B cell (primary cell): ENCODE measurements around the gene NRG2. TPM values are rescaled to one million over a fixed set of nuclear protein-coding genes. Genes with fewer than 3 reads are reported as not detected.

Source experiments
- ATAC-seq: fragments of 200-7000 bp; cut with Tn5 transposase; one replicate; pipeline ENCODE4 v1.10.0; 2021; ENCODE audit warnings: low read depth, mild to moderate bottlenecking, moderate number of reproducible peaks, moderate library complexity
- CTCF ChIA-PET: fragments of 350-600 bp; sonication (Branson Sonifier 250); formaldehyde crosslinking; loops from one replicate; lab custom pipeline; 2021; ENCODE audit warnings: antibody characterized with exemption, inconsistent platforms; lab: Charles Lee
- POLR2A ChIA-PET: fragments of 350-600 bp; sonication (Branson Sonifier 250); formaldehyde crosslinking; loops from one replicate; lab custom pipeline; 2021; ENCODE audit warnings: antibody characterized with exemption; lab: Charles Lee
- DNase-seq: peaks from one replicate; pipeline ENCODE4 v3.0.0; 2013
- H2AFZ ChIP-seq: 2 replicates; pipeline ENCODE4 v1.6.1; 2012; ENCODE audit warnings: mild to moderate bottlenecking, low read depth, low read length; ENCODE audit not compliant: insufficient read depth, poor library complexity, severe bottlenecking
- H3K27ac ChIP-seq, 2 donors: 1 replicate in 1 of 2; 2 replicates in 1 of 2; pipeline ENCODE4 v1.5.1; 2012 to 2013; ENCODE audit warnings: low read length in 2 of 2, mild to moderate bottlenecking in 2 of 2, moderate library complexity in 1 of 2
- H3K27me3 ChIP-seq, 4 experiments: fragments of 200-600 bp in 1 of 4; sonication (generic) in 1 of 4; replicated peaks in 1 of 4; 1 replicate in 2 of 4; 2 replicates in 2 of 4; pipeline versions ENCODE4 v1.6.1 to v1.7.0; 2013 to 2016; ENCODE audit warnings: low read length in 3 of 4, mild to moderate bottlenecking in 2 of 4, mixed read lengths in 1 of 4, moderate library complexity in 1 of 4; ENCODE audit not compliant: insufficient read depth in 4 of 4, control insufficient read depth in 3 of 4; ENCODE audit errors: control extremely low read depth in 1 of 4
- H3K36me3 ChIP-seq, 2 experiments: replicated peaks in 1 of 2; 1 replicate in 1 of 2; 2 replicates in 1 of 2; pipeline versions ENCODE4 v1.6.1 to v1.7.1; 2013; ENCODE audit warnings: low read length in 1 of 2; ENCODE audit not compliant: insufficient read depth in 2 of 2, control insufficient read depth in 1 of 2; ENCODE audit errors: control extremely low read depth in 1 of 2, extremely low read depth in 1 of 2
- H3K4me1 ChIP-seq, 2 donors: fragments of 200-600 bp in 1 of 2; sonication (generic) in 1 of 2; 1 replicate in 1 of 2; 2 replicates in 1 of 2; pipeline versions ENCODE4 v1.5.1 to v1.6.1; 2013 to 2017; ENCODE audit warnings: low read length in 2 of 2; ENCODE audit not compliant: control insufficient read depth in 2 of 2, insufficient read depth in 2 of 2
- H3K4me2 ChIP-seq: replicated peaks from 2 replicates; pipeline ENCODE3; 2012; ENCODE audit warnings: mild to moderate bottlenecking, low read depth, low read length; ENCODE audit not compliant: poor library complexity, severe bottlenecking
- H3K4me3 ChIP-seq, 5 experiments: fragments of 200-600 bp in 1 of 5; sonication (generic) in 1 of 5; 1 replicate in 3 of 5; 2 replicates in 2 of 5; pipeline versions ENCODE4 v1.5.1 to v1.7.0; 2011 to 2016; ENCODE audit warnings: low read length in 4 of 5, mild to moderate bottlenecking in 4 of 5, low read depth in 2 of 5, control low read depth in 1 of 5, moderate library complexity in 1 of 5; ENCODE audit not compliant: insufficient read depth in 1 of 5; ENCODE audit errors: control extremely low read depth in 1 of 5, extremely low read depth in 1 of 5
- H3K79me2 ChIP-seq: fragments of 200-600 bp; sonication (generic); one replicate; pipeline ENCODE4 v1.6.0; 2016; ENCODE audit warnings: low read length; ENCODE audit not compliant: control insufficient read depth, insufficient read depth
- H3K9ac ChIP-seq: fragments of 200-600 bp; sonication (generic); 2 replicates; pipeline ENCODE4 v1.6.1; 2017; ENCODE audit warnings: mild to moderate bottlenecking, low read length, moderate library complexity
- H3K9me3 ChIP-seq, 3 donors: one replicate each; pipeline versions ENCODE4 v1.6.1 to v1.7.1; 2013; ENCODE audit warnings: low read length in 2 of 3; ENCODE audit not compliant: control insufficient read depth in 2 of 3, insufficient read depth in 1 of 3; ENCODE audit errors: control extremely low read depth in 1 of 3
- H4K20me1 ChIP-seq: 2 replicates; pipeline ENCODE4 v1.6.0; 2012; ENCODE audit warnings: mild to moderate bottlenecking, low read length; ENCODE audit not compliant: insufficient read depth, control insufficient read depth, poor library complexity, severe bottlenecking
- H3K27ac Mint-ChIP-seq: one replicate; pipeline ENCODE4 v1.8.0; 2021; ENCODE audit warnings: mixed read lengths
- H3K27me3 Mint-ChIP-seq: one replicate; pipeline ENCODE4 v1.8.0; 2021; ENCODE audit warnings: mixed read lengths
- H3K4me1 Mint-ChIP-seq: one replicate; pipeline ENCODE4 v1.8.0; 2021; ENCODE audit warnings: mixed read lengths
- H3K4me3 Mint-ChIP-seq: one replicate; pipeline ENCODE4 v1.8.0; 2021; ENCODE audit warnings: mixed read lengths
- H3K9me3 Mint-ChIP-seq: one replicate; pipeline ENCODE4 v1.8.0; 2022; ENCODE audit warnings: mixed read lengths; ENCODE audit not compliant: insufficient read depth
- EZH2 ChIP-seq: IDR thresholded peaks from 2 replicates; pipeline ENCODE4 v1.6.1; 2012; ENCODE audit warnings: borderline replicate concordance, low read depth, mild to moderate bottlenecking, moderate library complexity, low read length; ENCODE audit not compliant: insufficient read depth, poor library complexity, severe bottlenecking
- WGBS: methylation state at CpG from one replicate; pipeline ENCODE4 v1.1.5; 2013; ENCODE audit warnings: missing lambda C conversion rate; ENCODE audit not compliant: insufficient coverage; 5-methylcytosine and 5-hydroxymethylcytosine counted together
- intact Hi-C: fragments of 100-400 bp; cut with micrococcal nuclease; formaldehyde crosslinking; loops from one replicate; pipeline ENCODE4 v1.10.0; 2022
- polyA plus RNA-seq: library from polyadenylated mRNA; depleted of rRNA; stranded (reverse); fragments of >200 nt; gene quantifications from 2 replicates; pipeline ENCODE4 v1.2.3, GENCODE V29; 2012
- total RNA-seq, 2 donors: library from RNA; stranded (reverse); fragments of 120-200 nt in 1 of 2; gene quantifications; 1 replicate in 1 of 2; 2 replicates in 1 of 2; pipeline versions ENCODE4 v1.2.3 to v1.2.4, GENCODE V29; 2013 to 2022
- TF ChIP-seq, protein P1 (sequence below): fragments of 200-600 bp; IDR thresholded peaks from one replicate; pipeline ENCODE4 v1.8.0; 2022; ENCODE audit warnings: antibody characterized with exemption, mild to moderate bottlenecking

Gene NRG2
- total and polyA plus RNA-seq, 2 donors (not counting 1 experiment from before 2014, with no cell fraction given) = 0.13 to 0.15 TPM

GRCh38 chr5:139820606-139821005, 222.5 kb downstream of the NRG2 start:
- ATAC-seq (no peak), DNase-seq (no peak)
- H3K27ac ChIP-seq = no peak overlapping the region
- H3K27me3 ChIP-seq = peaks cover 0 to 8% (median 3%) of the 10 kb centered on the region in 4 experiments
- peaks cover 0 to 23% (median 7%) of the 10 kb centered on the region in 3 donors for H3K9me3 ChIP-seq
- no peak overlapping the region for H3K4me3 ChIP-seq
- CTCF ChIA-PET = no interaction called here
- H3K9me3 Mint-ChIP-seq = peaks cover 3% of the 10 kb centered on the region
- no peak for TF ChIP-seq EZH2
- TF ChIP-seq, protein P1, sequence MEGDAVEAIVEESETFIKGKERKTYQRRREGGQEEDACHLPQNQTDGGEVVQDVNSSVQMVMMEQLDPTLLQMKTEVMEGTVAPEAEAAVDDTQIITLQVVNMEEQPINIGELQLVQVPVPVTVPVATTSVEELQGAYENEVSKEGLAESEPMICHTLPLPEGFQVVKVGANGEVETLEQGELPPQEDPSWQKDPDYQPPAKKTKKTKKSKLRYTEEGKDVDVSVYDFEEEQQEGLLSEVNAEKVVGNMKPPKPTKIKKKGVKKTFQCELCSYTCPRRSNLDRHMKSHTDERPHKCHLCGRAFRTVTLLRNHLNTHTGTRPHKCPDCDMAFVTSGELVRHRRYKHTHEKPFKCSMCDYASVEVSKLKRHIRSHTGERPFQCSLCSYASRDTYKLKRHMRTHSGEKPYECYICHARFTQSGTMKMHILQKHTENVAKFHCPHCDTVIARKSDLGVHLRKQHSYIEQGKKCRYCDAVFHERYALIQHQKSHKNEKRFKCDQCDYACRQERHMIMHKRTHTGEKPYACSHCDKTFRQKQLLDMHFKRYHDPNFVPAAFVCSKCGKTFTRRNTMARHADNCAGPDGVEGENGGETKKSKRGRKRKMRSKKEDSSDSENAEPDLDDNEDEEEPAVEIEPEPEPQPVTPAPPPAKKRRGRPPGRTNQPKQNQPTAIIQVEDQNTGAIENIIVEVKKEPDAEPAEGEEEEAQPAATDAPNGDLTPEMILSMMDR = no peak
- no peaks in the 10 kb centered on the region for H4K20me1 ChIP-seq
- 80% methylated on average over 3 of the region's 4 CpGs for WGBS
- H3K4me1 Mint-ChIP-seq = no peaks in the 10 kb centered on the region
- H3K27ac Mint-ChIP-seq = no peak overlapping the region
- peaks cover 41% of the 10 kb centered on the region for H3K27me3 Mint-ChIP-seq
- no peaks in the 10 kb centered on the region for H3K79me2 ChIP-seq
- H3K36me3 ChIP-seq = no peaks in the 10 kb centered on the region
- no peak overlapping the region for H3K4me2 ChIP-seq
- H3K4me1 ChIP-seq = no peaks in the 10 kb centered on the region
- no peak overlapping the region for H3K4me3 Mint-ChIP-seq
- intact Hi-C loops = no loop called here
- H2AFZ ChIP-seq = no peak overlapping the region
- POLR2A ChIA-PET = no interaction called here
- H3K9ac ChIP-seq = no peak overlapping the region

GRCh38 chr5:139820130-139820529, 223.0 kb downstream of the NRG2 start:
- H3K27ac Mint-ChIP-seq = no peak overlapping the region
- Histone ChIP-seq H4K20me1 (no peaks in the 10 kb centered on the region), H3K27me3 (peaks cover 0 to 8% (median 3%) of the 10 kb centered on the region in 4 experiments), H3K27ac (no peak overlapping the region), H3K4me1 (no peaks in the 10 kb centered on the region), H3K4me2 (no peak overlapping the region), H2AFZ (no peak overlapping the region), H3K4me3 (no peak overlapping the region), H3K79me2 (no peaks in the 10 kb centered on the region), H3K9me3 (peaks cover 0 to 23% (median 7%) of the 10 kb centered on the region in 3 donors), H3K9ac (no peak overlapping the region), H3K36me3 (no peaks in the 10 kb centered on the region)
- no peak overlapping the region for H3K4me3 Mint-ChIP-seq
- TF ChIP-seq, protein P1 = no peak
- TF ChIP-seq EZH2 = no peak
- H3K9me3 Mint-ChIP-seq = peaks cover 3% of the 10 kb centered on the region
- 77% methylated on average over 7 of the region's 7 CpGs for WGBS
- ChIA-PET POLR2A (no interaction called here), CTCF (no interaction called here)
- DNase-seq (no peak), ATAC-seq (no peak)
- intact Hi-C loops = no loop called here
- peaks cover 40% of the 10 kb centered on the region for H3K27me3 Mint-ChIP-seq
- H3K4me1 Mint-ChIP-seq = no peaks in the 10 kb centered on the region
